Fibroblast of mammary gland (primary cell): ENCODE results near the gene NDUFC1.

Experiments
- DNase-seq: peaks from one replicate; pipeline ENCODE4 v3.0.0-alpha.2; 2010; ENCODE audit warnings: low read depth
- H3K4me3 ChIP-seq: 2 replicates; pipeline ENCODE4 v1.5.1; 2011; ENCODE audit warnings: low read depth, mild to moderate bottlenecking, low read length, moderate library complexity; ENCODE audit not compliant: control insufficient read depth
- TF ChIP-seq, protein P1 (sequence below): conservative IDR thresholded peaks from 2 replicates; pipeline ENCODE4 v1.5.1; 2011; ENCODE audit warnings: low read depth, low read length, inconsistent platforms; ENCODE audit not compliant: control insufficient read depth, insufficient read depth

NDUFC1 gene

GRCh38 chr4:139242511-139243051 lies 59.7 kb downstream of the NDUFC1 start:
- peak; percentile 73 for DNase-seq
- TF ChIP-seq, protein P1, sequence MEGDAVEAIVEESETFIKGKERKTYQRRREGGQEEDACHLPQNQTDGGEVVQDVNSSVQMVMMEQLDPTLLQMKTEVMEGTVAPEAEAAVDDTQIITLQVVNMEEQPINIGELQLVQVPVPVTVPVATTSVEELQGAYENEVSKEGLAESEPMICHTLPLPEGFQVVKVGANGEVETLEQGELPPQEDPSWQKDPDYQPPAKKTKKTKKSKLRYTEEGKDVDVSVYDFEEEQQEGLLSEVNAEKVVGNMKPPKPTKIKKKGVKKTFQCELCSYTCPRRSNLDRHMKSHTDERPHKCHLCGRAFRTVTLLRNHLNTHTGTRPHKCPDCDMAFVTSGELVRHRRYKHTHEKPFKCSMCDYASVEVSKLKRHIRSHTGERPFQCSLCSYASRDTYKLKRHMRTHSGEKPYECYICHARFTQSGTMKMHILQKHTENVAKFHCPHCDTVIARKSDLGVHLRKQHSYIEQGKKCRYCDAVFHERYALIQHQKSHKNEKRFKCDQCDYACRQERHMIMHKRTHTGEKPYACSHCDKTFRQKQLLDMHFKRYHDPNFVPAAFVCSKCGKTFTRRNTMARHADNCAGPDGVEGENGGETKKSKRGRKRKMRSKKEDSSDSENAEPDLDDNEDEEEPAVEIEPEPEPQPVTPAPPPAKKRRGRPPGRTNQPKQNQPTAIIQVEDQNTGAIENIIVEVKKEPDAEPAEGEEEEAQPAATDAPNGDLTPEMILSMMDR, result no peak
- no peak overlapping the region for H3K4me3 ChIP-seq

DNA sequence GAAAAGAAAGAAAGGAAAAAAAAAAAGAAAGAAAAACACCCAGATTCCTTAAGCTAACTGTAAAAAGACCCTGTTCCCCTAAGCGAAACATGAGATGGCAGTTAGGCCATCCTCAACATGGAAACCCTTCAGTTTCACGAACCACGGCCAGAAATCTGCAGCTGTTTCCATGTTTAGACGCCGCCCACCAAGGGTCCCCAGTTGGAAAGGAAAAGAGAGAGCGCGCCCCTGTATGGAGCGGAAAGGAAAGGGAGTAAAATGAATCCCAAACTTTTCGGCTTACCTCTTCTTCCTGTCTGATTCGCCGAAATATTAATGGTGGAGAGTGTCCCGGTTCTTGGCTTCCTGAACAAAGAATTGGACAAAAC lies 60.5 kb downstream of the NDUFC1 start:
- no peak overlapping the region for H3K4me3 ChIP-seq
- TF ChIP-seq, protein P1, result no peak
- DNase-seq, result no peak

- no peak overlapping the region for H3K4me3 ChIP-seq
- DNase-seq, result no peak
- TF ChIP-seq, protein P1, result no peak
These were observed 61.0 kb downstream of the NDUFC1 start for GRCh38 chr4:139241086-139241783.
